ENCODE measurements around the gene NXF1.

NXF1 gene

DNA sequence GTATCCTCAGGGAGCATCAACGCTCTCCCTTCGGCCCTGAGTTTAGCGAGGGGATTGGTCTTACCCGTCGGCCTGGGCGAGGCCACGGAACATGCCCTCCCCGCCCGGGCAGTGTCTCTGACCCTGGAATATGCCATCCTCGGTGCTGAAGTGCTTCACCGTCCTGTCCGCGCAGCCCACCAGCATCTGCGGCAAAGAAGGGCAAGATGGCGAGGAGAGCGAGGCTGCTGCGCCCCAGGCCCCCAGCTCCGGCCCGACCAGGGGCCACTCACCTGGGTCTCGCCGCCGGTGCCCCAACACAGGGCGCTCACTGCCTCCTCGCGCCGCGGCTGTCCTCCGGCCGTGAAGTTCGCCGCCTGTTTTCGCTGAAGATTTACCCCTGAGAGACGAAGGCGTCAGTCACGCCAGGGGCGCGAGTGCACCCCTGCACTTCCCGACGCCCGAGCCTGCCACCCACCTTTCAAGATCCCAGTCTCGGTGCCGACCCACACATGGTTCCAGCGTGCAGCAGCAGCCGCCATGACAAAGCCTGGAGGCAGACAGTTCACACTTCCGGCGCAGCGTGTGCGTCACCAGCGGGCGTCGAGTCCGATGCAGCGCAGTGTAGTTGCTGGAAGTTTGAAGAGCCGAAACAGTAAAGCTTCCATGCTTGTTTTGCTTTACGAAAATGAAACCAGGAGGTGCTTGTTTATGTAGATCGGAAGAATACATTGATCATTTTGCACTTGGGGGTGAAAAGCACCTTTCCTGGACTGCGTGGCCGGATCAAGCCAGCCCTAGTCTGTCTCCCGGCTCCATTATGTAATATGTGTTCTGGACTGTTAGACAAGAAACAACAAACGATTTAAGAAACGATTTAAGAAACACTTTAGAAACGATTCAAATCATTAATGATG, 34.1 kb upstream of the NXF1 start, which contains the start of gene WDR74:
Gene WDR74, minus strand, starts transcription at position 541 of the 896 bp plus-strand sequence. Its CDS starts 20 bp downstream, at position 521.
- Histone ChIP-seq H4K20me1 (ENCODE audit: low read depth, low read length) (no peaks in the 10 kb centered on the region), H3K36me3 (ENCODE audit: low read length) (0 out of 2 replicates have a peak, but pooled peaks cover 3% of the 10 kb centered on the region), H3F3A (ENCODE audit: insufficient read depth) (peaks cover 37% of the 10 kb centered on the region), H3K9ac (ENCODE audit: low read length) (peak within 1 kb of the TSS; percentile 81), H3K4me2 (ENCODE audit: low read depth, low read length, poor library complexity, severe bottlenecking) (peak within 1 kb of the TSS; percentile 96), H2AFZ (ENCODE audit: low read depth, low read length, severe bottlenecking) (peak within 1 kb of the TSS; percentile 73), H3K79me2 (ENCODE audit: insufficient read depth, low read length) (peaks cover 31% of the 10 kb centered on the region), H3K27me3 (ENCODE audit: low read length) (no peaks in the 10 kb centered on the region), H3K9me3 (ENCODE audit: insufficient read depth, low read length) (no peaks in the 10 kb centered on the region), H3K4me3 (ENCODE audit: insufficient read depth, low read length, poor library complexity, severe bottlenecking) (peak within 1 kb of the TSS; percentile 77), H3K9me2 (replicated peaks; ENCODE audit: insufficient read depth, low read length) (no peaks in the 10 kb centered on the region), H3K27ac (ENCODE audit: low read depth, low read length) (peak within 1 kb of the TSS; percentile 93)
- TF ChIP-seq CTCF (IDR thresholded peaks at IDR 0.05; ENCODE audit: insufficient read depth, low read length, poor library complexity, severe bottlenecking) (no peak), EZH2phosphoT487 (conservative IDR thresholded peaks at IDR 0.05; ENCODE audit: low read length) (no peak)

GRCh38 chr11:62835336-62835735, 30.1 kb upstream of the NXF1 start:
- Histone ChIP-seq H3K79me2 (ENCODE audit: insufficient read depth, low read length) (peaks cover 42% of the 10 kb centered on the region), H3F3A (ENCODE audit: insufficient read depth) (peaks cover 16% of the 10 kb centered on the region)

More at GRCh38 chr11:62835336-62835735, 30.1 kb upstream of the NXF1 start:
- Histone ChIP-seq H3K9me3 (ENCODE audit: insufficient read depth, low read length) (no peaks in the 10 kb centered on the region), H3K4me2 (ENCODE audit: low read depth, low read length, poor library complexity, severe bottlenecking) (no peak overlapping the region), H3K27ac (ENCODE audit: low read depth, low read length) (no peak overlapping the region), H3K36me3 (ENCODE audit: low read length) (0 out of 2 replicates have a peak, but pooled peaks cover 3% of the 10 kb centered on the region), H4K20me1 (ENCODE audit: low read depth, low read length) (no peaks in the 10 kb centered on the region), H3K9ac (ENCODE audit: low read length) (no peak overlapping the region), H3K4me3 (ENCODE audit: insufficient read depth, low read length, poor library complexity, severe bottlenecking) (no peak overlapping the region), H2AFZ (ENCODE audit: low read depth, low read length, severe bottlenecking) (no peak overlapping the region), H3K27me3 (ENCODE audit: low read length) (no peaks in the 10 kb centered on the region), H3K9me2 (replicated peaks; ENCODE audit: insufficient read depth, low read length) (no peaks in the 10 kb centered on the region)
- TF ChIP-seq CTCF (IDR thresholded peaks at IDR 0.05; ENCODE audit: insufficient read depth, low read length, poor library complexity, severe bottlenecking) (no peak), EZH2phosphoT487 (conservative IDR thresholded peaks at IDR 0.05; ENCODE audit: low read length) (no peak)

Measured in SU-DHL-6 (cell line).